RWPE1 (cell line): ENCODE data around the gene TCIRG1.

ENCODE experiments used
- CTCF ChIA-PET: fragments of 350-600 bp; sonication (Branson Sonifier 250); formaldehyde crosslinking; extraction: SDS; loops from one replicate; lab custom pipeline; 2021; lab: Yijun Ruan, JAX
- POLR2A ChIA-PET: fragments of 400-600 bp; formaldehyde crosslinking; extraction: SDS; loops from one replicate; lab custom pipeline; 2020; ENCODE audit warnings: antibody characterized with exemption; ENCODE audit not compliant: low non-redundant PET; lab: Yijun Ruan, JAX
- DNase-seq: peaks from one replicate; pipeline ENCODE4 v3.0.0; 2012; ENCODE audit warnings: low spot score
- H3K27ac ChIP-seq: fragments of 450-650 bp; 2 replicates; pipeline ENCODE4 v1.5.1; 2017
- CTCF ChIP-seq: fragments of 450-650 bp; conservative IDR thresholded peaks from 2 replicates; pipeline ENCODE4 v1.5.1; 2017; ENCODE audit warnings: low read depth, mild to moderate bottlenecking

Gene TCIRG1

GRCh38 chr11:68015467-68015866 is 23.4 kb upstream of the TCIRG1 start:
- H3K27ac ChIP-seq: peak overlapping the region; percentile 99
- CTCF ChIA-PET: interaction anchor here (1.0 kb wide), 1 partner anchor 14 kb away, joined by 3 read pairs; no protein-coding TSS in a partner anchor
- POLR2A ChIA-PET: no interaction called here
- no peak for TF ChIP-seq CTCF
- no peak for DNase-seq

- no peak for TF ChIP-seq CTCF
- peak overlapping the region; percentile 99 for H3K27ac ChIP-seq
- ChIA-PET POLR2A (no interaction called here), CTCF (interaction anchor here (1.0 kb wide), 1 partner anchor 13 kb away, joined by 3 read pairs; no protein-coding TSS in a partner anchor)
- no peak for DNase-seq
These were observed 22.5 kb upstream of the TCIRG1 start for GRCh38 chr11:68016161-68016903.

GRCh38 chr11:68016904-68017817 is 21.7 kb upstream of the TCIRG1 start:
- ChIA-PET CTCF (no interaction called here), POLR2A (no interaction called here)
- DNase-seq: no peak
- peak overlapping the region; percentile 99 for H3K27ac ChIP-seq
- no peak for TF ChIP-seq CTCF

GRCh38 chr11:68017980-68018729 is 20.7 kb upstream of the TCIRG1 start:
- ChIA-PET POLR2A (no interaction called here), CTCF (no interaction called here)
- TF ChIP-seq CTCF: no peak
- peak overlapping the region; percentile 99 for H3K27ac ChIP-seq
- DNase-seq: no peak

GRCh38 chr11:68018730-68019190 is 20.1 kb upstream of the TCIRG1 start:
- TF ChIP-seq CTCF: no peak
- CTCF ChIA-PET: interaction anchor here (0.9 kb wide), 1 partner anchor 60 kb away, joined by 4 read pairs; no protein-coding TSS in a partner anchor
- peak overlapping the region; percentile 99 for H3K27ac ChIP-seq
- DNase-seq: no peak
- POLR2A ChIA-PET: no interaction called here
